ENCODE data around the gene CDC34. TPM values are rescaled to one million over a fixed set of nuclear protein-coding genes. Genes with fewer than 3 reads are reported as not detected.

The CDC34 gene
- total RNA-seq, 6 experiments from 2014 or later: 63.8 to 79.9 (median 64.6) TPM

- Mint-ChIP-seq H3K27ac (no peak overlapping the region), H3K4me1 (ENCODE audit: low read depth) (no peaks in the 10 kb centered on the region), H3K4me3 (no peak overlapping the region), H3K9me3 (no peaks in the 10 kb centered on the region), H3K36me3 (ENCODE audit: low read depth) (peaks cover 7% of the 10 kb centered on the region), H3K27me3 (ENCODE audit: insufficient read depth) (no peaks in the 10 kb centered on the region)
- DNase-seq: no peak
- TF ChIP-seq CTCF (IDR thresholded peaks at IDR 0.05): no peak
These were observed 9.5 kb downstream of the CDC34 start for GRCh38 chr19:540867-541637.

- no peaks in the 10 kb centered on the region for H3K9me3 Mint-ChIP-seq
- no peak overlapping the region for H3K4me3 Mint-ChIP-seq
- no peak for TF ChIP-seq CTCF (IDR thresholded peaks at IDR 0.05)
- no peak overlapping the region for H3K27ac Mint-ChIP-seq
- no peak for DNase-seq
- peaks cover 7% of the 10 kb centered on the region for H3K36me3 Mint-ChIP-seq (ENCODE audit: low read depth)
- H3K4me1 Mint-ChIP-seq (ENCODE audit: low read depth): no peaks in the 10 kb centered on the region
- no peaks in the 10 kb centered on the region for H3K27me3 Mint-ChIP-seq (ENCODE audit: insufficient read depth)
These were observed 10.1 kb downstream of the CDC34 start for GRCh38 chr19:541699-542098.

GRCh38 chr19:542173-542866, 10.8 kb downstream of the CDC34 start:
- no peak for DNase-seq
- Mint-ChIP-seq H3K4me3 (no peak overlapping the region), H3K27me3 (ENCODE audit: insufficient read depth) (no peaks in the 10 kb centered on the region), H3K27ac (no peak overlapping the region), H3K9me3 (no peaks in the 10 kb centered on the region), H3K4me1 (ENCODE audit: low read depth) (no peaks in the 10 kb centered on the region), H3K36me3 (ENCODE audit: low read depth) (peaks cover 7% of the 10 kb centered on the region)
- no peak for TF ChIP-seq CTCF (IDR thresholded peaks at IDR 0.05)

GRCh38 chr19:543910-544608, 12.5 kb downstream of the CDC34 start, which contains the start of gene GZMM:
Gene GZMM (plus strand): TSS chr19:544053. CDS start chr19:544072, 19 bp downstream.
- H3K27me3 Mint-ChIP-seq (ENCODE audit: insufficient read depth): no peaks in the 10 kb centered on the region
- no peak for TF ChIP-seq CTCF (IDR thresholded peaks at IDR 0.05)
- no peaks in the 10 kb centered on the region for H3K9me3 Mint-ChIP-seq
- H3K4me1 Mint-ChIP-seq (ENCODE audit: low read depth): no peaks in the 10 kb centered on the region
- no peak for DNase-seq
- no peak within 1 kb of the TSS for H3K4me3 Mint-ChIP-seq
- H3K27ac Mint-ChIP-seq: no peak within 1 kb of the TSS
- peaks cover 7% of the 10 kb centered on the region for H3K36me3 Mint-ChIP-seq (ENCODE audit: low read depth)

GRCh38 chr19:547117-547516, 15.6 kb downstream of the CDC34 start:
- Mint-ChIP-seq H3K27ac (no peak overlapping the region), H3K9me3 (no peaks in the 10 kb centered on the region), H3K27me3 (ENCODE audit: insufficient read depth) (no peaks in the 10 kb centered on the region), H3K36me3 (ENCODE audit: low read depth) (peaks cover 7% of the 10 kb centered on the region), H3K4me3 (no peak overlapping the region), H3K4me1 (ENCODE audit: low read depth) (no peaks in the 10 kb centered on the region)
- no peak for DNase-seq
- TF ChIP-seq CTCF (IDR thresholded peaks at IDR 0.05): no peak

Data from HFFc6 (cell line).